HPDE6-E6E7 (cell line): ENCODE results near the gene CLIP4.
A peak's percentile ranks its signal among the peaks of the same experiment; 100 is the strongest.
"Not testable (repeated sequence)": the region's sequence is repeated elsewhere in the genome, so short reads cannot be mapped to it uniquely, and the experiment has no call there.

Source experiments
- DNase-seq: peaks from one replicate; pipeline ENCODE4 v3.0.0; 2011; ENCODE audit warnings: missing footprints; ENCODE audit errors: extremely low spot score

CLIP4 gene

GRCh38 chr2:29097569-29097968 is 17.6 kb upstream of the CLIP4 start:
- DNase-seq = no peak

DNA sequence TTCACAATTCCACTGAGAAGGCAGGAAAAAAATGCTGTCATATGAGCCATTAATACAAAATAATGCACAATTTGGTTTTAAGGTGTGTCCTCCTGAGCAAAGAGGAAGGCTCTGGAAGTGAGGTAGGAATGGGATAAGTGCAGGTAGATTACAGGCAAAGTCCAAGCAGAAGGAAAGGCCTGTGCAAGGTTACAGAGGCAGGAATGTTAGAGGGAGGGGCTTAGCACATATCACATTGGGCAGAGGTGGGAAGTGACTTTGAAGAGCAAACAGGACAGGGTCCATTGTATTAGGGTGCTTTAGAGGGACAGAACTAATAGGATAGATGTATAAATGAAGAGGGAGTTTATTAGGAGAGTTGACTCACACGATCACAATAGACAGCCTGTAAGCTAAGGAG is 14.7 kb upstream of the CLIP4 start:
- no peak for DNase-seq

DNA sequence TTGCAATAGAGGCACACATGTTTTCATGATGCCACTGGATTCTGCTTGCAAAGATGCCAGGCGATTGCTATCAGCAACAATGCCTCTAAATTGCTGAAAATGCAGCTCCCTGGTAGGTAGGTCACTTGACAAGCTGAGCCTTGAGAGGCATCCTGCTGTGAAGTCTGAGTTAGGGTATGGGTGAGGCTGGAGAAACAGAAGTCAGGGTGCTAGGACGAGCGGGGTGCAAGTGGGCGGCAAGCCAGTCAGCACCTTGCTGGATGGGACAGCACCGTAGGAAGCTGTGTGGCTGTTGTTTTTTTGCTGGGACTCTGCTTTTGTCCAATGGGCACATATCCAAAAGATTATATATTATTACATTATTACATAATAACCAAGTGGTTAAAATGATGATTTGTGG is 10.5 kb upstream of the CLIP4 start:
- DNase-seq = no peak

GRCh38 chr2:29105375-29105774 is 9.8 kb upstream of the CLIP4 start:
- DNase-seq = no peak

GRCh38 chr2:29106256-29106655 is 9.0 kb upstream of the CLIP4 start:
- DNase-seq = no peak

DNA sequence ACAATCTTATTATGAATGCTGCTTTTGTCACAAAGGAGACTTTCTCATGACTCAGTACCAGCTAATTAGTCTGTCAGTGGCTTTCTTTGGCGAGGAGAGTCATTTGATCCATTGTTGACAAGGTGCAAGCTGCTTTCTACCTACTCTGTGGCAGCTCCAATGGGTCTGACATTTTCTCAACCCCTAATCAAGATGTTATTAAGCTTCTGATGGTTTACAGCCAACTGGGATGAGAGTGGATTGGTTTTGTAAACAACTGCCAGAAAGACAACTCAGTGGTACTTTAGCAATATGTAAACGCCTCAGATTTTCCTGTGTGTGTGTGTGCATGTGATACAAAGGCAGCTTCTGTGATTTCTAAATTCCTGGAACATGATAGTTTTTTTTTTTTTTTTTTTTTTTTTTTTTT is 8.2 kb upstream of the CLIP4 start:
- no peak for DNase-seq

DNA sequence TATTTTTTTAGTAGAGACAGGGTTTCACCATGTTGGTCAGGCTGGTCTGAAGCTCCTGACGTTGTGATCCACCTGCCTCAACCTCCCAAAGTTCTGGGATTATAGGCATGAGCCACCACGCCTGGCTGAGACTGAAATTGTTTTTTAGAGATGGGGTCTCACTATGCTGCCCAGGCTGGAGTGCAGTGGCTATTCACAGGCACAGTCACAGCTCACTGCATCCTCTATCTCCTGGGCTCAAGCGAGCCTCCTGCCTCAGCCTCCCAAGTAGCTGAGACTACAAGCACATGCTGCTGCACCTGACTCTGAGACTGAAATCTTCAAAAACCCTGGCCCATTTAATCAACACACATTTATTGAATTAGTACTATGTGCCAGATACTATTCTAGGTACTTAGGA is 7.7 kb upstream of the CLIP4 start:
- not testable (repeated sequence) for DNase-seq

- DNase-seq = peak; percentile 88
These were observed 7.0 kb upstream of the CLIP4 start for GRCh38 chr2:29108225-29108624.

DNA sequence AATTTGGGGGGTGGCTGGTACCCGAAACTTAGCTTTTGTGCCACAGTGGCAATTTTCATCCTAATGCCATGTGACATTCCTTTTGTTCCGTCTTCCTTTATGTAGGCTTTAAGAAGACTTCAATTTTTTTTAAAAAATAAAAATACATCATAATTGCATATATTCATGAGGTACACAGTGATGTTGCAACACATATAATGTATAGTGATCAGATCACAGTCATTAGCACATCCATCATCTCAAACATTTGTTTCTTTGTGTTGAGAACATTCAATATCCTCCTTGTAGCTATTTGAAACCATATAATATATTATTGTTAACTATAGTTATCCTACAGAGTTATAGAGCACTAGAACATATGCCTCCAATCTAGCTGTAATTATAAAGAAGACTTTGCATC is 6.0 kb upstream of the CLIP4 start:
- no peak for DNase-seq

GRCh38 chr2:29110916-29111535 is 4.2 kb upstream of the CLIP4 start:
- no peak for DNase-seq

GRCh38 chr2:29112379-29112778 is 2.8 kb upstream of the CLIP4 start:
- DNase-seq = no peak

DNA sequence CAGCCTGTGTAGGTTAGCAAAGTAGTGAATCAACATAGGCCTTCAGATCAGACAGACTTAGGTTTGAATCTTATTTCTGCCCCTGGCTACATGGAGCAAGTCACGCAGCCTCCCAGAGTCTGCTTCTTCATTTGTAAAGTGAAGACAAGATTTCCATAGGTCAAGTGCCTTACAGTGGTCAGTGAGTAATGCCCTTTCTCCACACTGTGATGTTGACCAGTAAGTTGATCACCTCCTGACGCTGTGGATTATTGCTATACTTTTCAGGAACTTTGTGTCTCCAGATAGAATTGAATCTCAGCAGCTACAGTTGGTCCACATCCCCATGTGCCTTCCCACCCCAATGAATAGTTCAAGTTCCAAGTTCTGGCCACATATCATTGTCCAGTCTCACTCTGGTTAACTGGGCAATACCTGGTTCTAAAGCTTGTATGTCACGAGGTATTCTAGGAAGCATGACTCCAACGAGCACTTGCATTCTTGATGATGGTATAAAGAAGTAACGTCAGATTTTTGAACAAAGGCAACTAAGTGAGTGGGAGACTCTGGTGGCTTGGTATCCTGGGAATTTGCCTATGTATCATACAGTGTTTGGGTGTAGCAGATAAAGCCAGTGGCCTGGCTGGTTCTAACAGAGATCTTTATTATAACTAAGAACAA is 2.1 kb upstream of the CLIP4 start:
- DNase-seq = no peak

GRCh38 chr2:29113891-29114321 is 1.3 kb upstream of the CLIP4 start:
- no peak for DNase-seq

DNA sequence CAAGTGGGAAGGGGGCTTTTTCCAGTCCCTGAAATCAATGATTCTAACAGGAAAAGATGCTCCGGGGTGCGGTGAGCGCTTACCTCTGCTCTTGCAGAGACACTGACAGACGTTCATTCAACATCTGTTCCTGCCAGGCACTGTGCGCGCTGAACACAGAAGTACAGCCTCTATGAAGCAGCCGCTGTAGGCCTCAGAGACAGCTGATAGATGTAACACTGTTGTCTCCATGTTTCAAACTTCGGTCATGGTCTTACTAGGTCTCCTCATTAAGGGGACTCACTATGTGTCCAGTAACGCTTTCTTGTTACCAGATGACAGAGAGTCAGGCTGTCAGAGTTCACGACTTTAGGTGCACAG is 649 bp upstream of the CLIP4 start:
- DNase-seq = no peak

DNA sequence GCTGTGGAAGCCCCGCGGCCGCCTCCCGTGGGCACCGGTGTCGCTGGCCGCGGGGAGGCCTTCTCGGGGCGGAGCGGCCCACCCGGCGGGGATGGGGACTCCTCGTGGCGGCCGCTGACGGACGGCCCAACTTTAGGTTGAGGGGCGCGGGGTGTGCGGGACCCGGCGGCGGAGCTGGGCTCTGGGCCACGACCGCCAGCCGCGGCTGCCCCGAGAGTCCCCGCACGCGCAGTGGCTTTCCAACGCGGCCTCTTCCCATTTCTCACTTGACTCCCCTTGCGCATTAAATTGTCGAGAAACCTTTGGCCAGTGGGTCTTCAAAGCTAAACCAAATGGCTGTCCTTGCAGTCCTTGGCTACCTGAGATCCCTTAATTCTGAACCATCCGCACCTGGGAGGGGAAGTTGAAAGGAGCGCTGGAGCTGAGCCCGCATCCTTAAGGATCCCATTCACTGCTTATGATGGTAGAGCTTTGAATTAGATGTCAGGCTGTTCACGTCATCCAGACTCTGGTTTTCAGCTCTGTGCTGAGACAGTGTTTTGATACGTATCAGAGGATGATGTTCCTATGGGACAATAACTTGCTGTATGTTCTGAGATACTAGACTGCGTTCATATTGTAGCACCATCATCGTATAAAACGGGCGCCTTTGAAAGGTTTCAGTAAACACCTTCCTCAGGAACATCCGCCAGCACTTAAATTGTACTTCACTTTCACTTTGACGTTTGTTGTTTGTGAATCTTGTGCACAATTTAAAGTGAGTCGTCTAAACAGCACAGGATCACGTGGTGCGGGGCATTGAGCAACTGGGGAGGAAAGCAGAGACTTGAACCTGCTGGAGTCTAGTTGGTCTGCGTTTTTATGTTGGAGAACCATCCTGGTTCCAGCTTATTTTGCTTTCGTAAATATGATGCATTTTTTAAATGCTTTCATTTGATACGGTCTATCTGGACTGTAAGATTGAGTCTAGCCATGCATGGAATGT is 874 bp downstream of the CLIP4 start:
- DNase-seq = no peak

DNA sequence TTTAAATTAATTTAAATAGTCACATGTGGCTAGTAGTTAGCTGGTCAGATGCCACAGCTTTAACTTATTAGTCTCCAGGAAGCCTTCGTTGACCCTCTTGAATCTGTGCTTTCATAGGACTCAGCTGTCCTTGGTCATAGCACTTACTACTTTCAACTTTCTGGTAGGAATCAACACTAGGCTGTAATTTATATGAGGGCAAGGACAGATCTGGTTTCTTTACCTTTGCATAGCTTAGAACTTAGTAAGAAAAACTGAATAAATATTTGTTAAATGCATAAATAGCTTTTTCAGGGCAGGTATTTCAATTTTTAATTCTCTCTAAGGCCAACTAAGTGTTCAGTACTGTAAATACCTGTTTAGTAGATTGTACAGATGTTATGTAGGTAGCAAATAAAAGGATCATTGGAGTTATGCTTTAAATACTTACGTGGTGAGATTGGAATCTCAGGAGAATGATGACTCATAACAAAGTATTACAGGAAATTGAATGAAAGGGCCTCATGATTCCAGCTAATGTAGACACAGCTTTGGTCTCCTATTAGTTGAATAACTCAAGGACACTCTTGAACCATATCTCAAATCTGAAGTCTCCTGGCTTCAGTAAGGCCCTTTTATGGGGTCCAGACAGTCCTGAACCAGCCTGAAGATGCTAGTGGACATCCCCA is 2.6 kb downstream of the CLIP4 start:
- DNase-seq = no peak

DNA sequence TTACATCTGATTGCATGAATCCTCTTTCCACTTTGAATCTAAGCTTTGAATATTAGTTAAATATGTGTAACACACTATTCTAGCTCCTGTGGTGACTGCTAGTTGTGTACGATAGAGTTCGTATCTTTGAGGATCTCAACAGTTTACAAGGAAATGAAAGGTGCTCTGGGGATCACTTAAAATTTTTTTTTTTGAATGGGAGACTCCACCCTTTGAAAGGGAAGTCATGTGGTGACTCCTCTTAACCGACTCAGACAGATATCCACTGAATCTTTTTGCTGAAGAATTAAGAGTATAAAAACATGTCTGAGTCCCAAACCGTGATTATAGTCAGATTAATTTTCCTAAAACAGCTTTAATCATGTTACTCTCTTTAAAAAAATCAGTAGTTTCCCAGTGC is 4.0 kb downstream of the CLIP4 start:
- DNase-seq = no peak

DNA sequence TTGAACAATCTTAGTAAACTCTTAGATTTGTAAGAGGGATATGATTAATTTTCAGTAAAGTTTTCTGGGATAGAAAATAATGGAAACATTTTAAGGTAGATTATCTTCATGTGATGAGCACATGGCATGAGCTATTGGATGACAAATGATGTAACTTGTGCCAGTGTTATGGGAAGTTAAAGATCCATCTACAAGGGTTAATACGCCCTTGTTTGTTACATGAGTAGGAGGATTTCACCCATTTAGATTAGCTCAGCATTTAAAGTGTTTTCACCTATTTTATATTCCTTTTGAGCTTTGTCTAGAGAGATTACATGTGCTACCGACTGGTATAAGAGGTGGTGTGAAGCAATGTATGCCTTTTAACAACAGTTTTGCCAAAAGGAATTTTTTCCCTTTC is 5.6 kb downstream of the CLIP4 start:
- DNase-seq = no peak

DNA sequence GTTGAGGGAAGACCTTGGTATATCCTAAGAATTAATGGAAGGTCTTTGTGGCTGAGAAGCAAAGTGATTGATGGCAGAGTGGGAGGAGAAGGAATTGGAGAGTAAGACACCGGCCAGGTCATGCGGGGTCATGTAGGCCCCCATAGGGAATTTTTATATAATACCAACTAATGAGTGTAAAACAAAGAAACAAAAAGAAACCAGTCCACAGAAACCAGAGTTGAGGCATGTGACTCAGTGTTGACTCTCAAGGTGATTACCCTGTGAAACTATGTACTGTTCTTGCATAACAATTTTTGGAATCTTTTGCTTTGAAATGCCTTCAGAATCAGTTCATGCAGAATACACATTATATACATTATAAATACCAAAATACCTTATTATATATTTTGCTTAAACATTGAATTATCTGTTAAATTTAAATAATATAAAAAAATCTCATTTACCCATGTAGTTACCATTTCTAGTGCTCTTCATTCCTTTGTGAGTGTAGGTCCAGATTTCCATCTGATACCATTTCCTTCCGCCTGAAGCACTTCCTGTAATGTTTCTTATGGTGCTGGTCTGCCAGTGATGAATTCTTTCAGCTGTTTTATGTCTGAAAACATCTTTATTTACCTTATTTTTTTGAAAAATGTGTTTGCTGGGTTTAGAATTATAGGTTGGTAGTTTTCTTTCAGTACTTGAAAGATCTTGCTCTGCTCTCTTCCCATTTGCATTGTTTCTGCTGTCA is 8.6 kb downstream of the CLIP4 start:
- DNase-seq = no peak

DNA sequence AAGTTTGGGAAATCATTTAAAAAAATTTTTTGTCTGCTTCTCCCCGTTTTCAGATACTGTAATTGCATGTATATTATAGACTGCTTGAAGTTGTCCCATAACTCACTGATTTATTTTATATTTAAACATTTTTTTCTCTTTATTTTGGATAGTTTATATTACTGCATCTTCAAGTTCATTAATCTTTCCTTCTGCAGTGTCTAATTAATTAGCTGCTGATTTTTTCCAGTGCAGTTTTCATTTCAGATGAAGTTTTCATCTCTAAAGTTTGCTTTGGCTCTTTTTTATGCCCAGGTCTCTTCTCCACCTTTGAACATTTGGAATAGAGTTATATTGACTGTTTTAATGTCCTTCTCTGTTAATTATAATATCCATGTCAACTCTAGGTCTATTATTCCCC is 9.3 kb downstream of the CLIP4 start:
- DNase-seq = no peak

DNA sequence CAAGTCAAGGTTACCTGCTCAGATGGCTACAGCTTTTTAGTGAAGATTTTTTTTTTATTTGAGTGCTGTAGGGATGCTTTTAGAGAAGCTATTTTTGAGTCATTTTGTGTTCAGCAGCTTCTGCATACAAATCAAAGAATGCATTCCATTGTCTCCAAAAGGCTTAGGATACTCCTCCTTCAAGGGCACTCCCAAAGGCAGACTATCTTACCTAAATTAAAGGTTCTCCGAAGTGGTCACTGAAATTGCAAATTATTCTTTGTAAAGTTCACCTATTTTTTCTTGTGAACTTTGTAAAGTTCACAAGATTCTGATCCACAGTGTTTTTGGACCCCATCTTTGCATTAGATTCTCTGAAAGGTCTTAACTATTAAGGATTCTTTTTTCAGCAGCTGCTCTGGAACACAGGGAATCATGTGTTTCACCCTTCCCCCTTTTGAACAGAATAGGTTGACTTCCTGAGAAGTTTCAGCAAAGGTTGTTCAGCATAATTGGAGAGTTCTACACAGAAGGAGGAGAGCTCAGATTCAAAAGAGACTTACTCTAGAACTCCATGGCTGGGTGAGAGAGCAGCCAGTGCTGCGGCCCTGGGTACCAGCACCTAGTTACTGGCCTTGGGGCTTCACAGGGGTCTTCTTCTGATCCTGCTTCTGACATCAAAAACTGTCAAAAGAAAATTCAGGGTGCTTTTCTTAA is 14.5 kb downstream of the CLIP4 start:
- DNase-seq = no peak
